Smooth muscle cell (in vitro differentiated cells): ENCODE results near the gene MSI2. TPM values are rescaled to one million over a fixed set of nuclear protein-coding genes. Genes with fewer than 3 reads are reported as not detected.

Experiments
- DNase-seq: peaks from one replicate; lab custom pipeline; 2025; ENCODE audit not compliant: unreplicated experiment; lab: John Stamatoyannopoulos, UW
- H2AFZ ChIP-seq: fragments of 200-600 bp; sonication (generic); 2 replicates; pipeline ENCODE4 v1.6.0; 2016; ENCODE audit warnings: antibody characterized with exemption, low read depth, mild to moderate bottlenecking
- H3F3A ChIP-seq: fragments of 200-600 bp; sonication (generic); 2 replicates; pipeline ENCODE4 v1.6.0; 2017; ENCODE audit warnings: antibody characterized with exemption, low read depth
- H3K27ac ChIP-seq: fragments of 200-600 bp; sonication (generic); 2 replicates; pipeline ENCODE4 v1.5.1; 2016; ENCODE audit warnings: low read depth, mild to moderate bottlenecking
- H3K27me3 ChIP-seq: fragments of 200-600 bp; sonication (generic); 2 replicates; pipeline ENCODE4 v1.6.1; 2016; ENCODE audit warnings: low read depth, mild to moderate bottlenecking
- H3K36me3 ChIP-seq: fragments of 200-600 bp; sonication (generic); 2 replicates; pipeline ENCODE4 v1.5.1; 2016; ENCODE audit warnings: low read depth
- H3K4me1 ChIP-seq: fragments of 200-600 bp; sonication (generic); 2 replicates; pipeline ENCODE4 v1.5.1; 2016; ENCODE audit warnings: low read depth
- H3K4me2 ChIP-seq: fragments of 200-600 bp; sonication (generic); 2 replicates; pipeline ENCODE4 v1.6.0; 2016; ENCODE audit warnings: mild to moderate bottlenecking
- H3K4me3 ChIP-seq: fragments of 200-600 bp; sonication (generic); 2 replicates; pipeline ENCODE4 v1.5.1; 2016; ENCODE audit warnings: mild to moderate bottlenecking
- H3K79me2 ChIP-seq: fragments of 200-600 bp; sonication (generic); 2 replicates; pipeline ENCODE4 v1.6.0; 2016; ENCODE audit warnings: low read depth, mild to moderate bottlenecking
- H3K9ac ChIP-seq: fragments of 200-600 bp; sonication (generic); 2 replicates; pipeline ENCODE4 v1.6.0; 2016; ENCODE audit warnings: low read depth
- H3K9me3 ChIP-seq: fragments of 200-600 bp; sonication (generic); replicated peaks from 2 replicates; pipeline ENCODE4 v1.5.1; 2016; ENCODE audit warnings: low read depth
- H4K20me1 ChIP-seq: fragments of 200-600 bp; sonication (generic); 2 replicates; pipeline ENCODE4 v1.6.0; 2016; ENCODE audit warnings: low read depth
- WGBS: methylation state at CpG from one replicate; pipeline ENCODE4 v1.1.7; 2016; ENCODE audit warnings: low lambda C conversion rate; 5-methylcytosine and 5-hydroxymethylcytosine counted together
- polyA plus RNA-seq: library from polyadenylated mRNA; unstranded; fragments of >200 nt; fragmentation: Nextera tagmentation; extraction: Ambion mirVana; gene quantifications from 2 replicates; pipeline ENCODE4 v1.2.1, GENCODE V29; 2016
- total RNA-seq: library from RNA; depleted of rRNA; stranded (reverse); fragments of >200 nt; gene quantifications from 2 replicates; pipeline ENCODE4 v1.2.3, GENCODE V29; 2014
- TF ChIP-seq, protein P1 (sequence below): fragments of 200-600 bp; sonication (generic); IDR thresholded peaks from 2 replicates; pipeline ENCODE4 v1.5.1; 2017; ENCODE audit warnings: borderline replicate concordance, mild to moderate bottlenecking, antibody characterized with exemption; ENCODE audit not compliant: insufficient read depth, poor library complexity, severe bottlenecking

MSI2 gene
- total and polyA plus RNA-seq, 2 experiments from 2014 or later, result 5.7 to 36.5 TPM

DNA sequence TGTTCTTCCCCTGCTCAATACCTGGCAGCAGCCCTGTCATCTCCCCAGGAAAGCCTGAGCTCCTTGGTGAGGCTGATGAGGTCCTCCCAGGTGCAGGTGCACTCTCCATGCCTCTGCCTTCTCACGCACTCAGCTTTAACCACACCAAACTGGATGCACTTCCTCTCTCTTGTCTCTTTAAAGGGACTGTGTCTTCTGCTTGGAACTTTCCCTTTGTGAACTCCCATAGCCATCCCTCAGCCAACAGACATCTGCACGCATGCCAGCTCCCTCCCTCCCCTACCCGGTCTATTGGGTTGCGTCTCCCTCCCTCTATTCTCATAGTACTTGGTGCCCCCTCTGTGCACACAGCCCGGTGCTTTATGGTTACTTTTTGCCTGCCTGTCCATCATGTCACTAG is 231.2 kb downstream of the MSI2 start:
- H3K36me3 ChIP-seq, result no peaks in the 10 kb centered on the region
- H3K4me2 ChIP-seq, result no peak overlapping the region
- 95% methylated on average over 5 of the region's 5 CpGs for WGBS
- peaks cover under 1% of the 10 kb centered on the region for H3F3A ChIP-seq
- no peaks in the 10 kb centered on the region for H4K20me1 ChIP-seq
- H3K9ac ChIP-seq, result no peak overlapping the region
- no peak overlapping the region for H2AFZ ChIP-seq
- H3K27ac ChIP-seq, result no peak overlapping the region
- H3K79me2 ChIP-seq, result peaks cover 3% of the 10 kb centered on the region
- DNase-seq, result no peak
- TF ChIP-seq, protein P1, sequence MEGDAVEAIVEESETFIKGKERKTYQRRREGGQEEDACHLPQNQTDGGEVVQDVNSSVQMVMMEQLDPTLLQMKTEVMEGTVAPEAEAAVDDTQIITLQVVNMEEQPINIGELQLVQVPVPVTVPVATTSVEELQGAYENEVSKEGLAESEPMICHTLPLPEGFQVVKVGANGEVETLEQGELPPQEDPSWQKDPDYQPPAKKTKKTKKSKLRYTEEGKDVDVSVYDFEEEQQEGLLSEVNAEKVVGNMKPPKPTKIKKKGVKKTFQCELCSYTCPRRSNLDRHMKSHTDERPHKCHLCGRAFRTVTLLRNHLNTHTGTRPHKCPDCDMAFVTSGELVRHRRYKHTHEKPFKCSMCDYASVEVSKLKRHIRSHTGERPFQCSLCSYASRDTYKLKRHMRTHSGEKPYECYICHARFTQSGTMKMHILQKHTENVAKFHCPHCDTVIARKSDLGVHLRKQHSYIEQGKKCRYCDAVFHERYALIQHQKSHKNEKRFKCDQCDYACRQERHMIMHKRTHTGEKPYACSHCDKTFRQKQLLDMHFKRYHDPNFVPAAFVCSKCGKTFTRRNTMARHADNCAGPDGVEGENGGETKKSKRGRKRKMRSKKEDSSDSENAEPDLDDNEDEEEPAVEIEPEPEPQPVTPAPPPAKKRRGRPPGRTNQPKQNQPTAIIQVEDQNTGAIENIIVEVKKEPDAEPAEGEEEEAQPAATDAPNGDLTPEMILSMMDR, result no peak
- no peaks in the 10 kb centered on the region for H3K9me3 ChIP-seq
- H3K4me3 ChIP-seq, result no peak overlapping the region
- H3K27me3 ChIP-seq, result no peaks in the 10 kb centered on the region
- H3K4me1 ChIP-seq, result peaks cover 30% of the 10 kb centered on the region

DNA sequence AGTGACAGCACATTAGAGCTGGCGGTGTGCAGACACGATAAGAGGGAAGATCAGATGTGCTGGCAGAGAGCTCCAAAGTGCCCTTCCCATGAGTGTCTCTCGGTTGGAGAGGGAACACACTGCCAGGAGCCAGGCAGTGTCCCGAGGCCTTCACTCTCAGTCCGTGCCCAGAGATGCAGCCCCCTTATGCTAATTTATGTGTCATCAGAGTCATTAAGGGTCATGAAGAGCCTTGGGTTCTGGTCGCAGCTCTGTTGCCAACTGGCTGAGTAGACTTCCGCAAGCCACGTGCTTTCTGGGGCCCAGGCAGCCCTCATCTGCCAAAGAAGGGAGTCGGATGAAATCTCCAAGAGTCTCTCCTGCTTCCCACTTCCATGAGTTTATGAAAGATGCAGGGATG is 232.5 kb downstream of the MSI2 start:
- H3K27ac ChIP-seq, result no peak overlapping the region
- no peaks in the 10 kb centered on the region for H3K27me3 ChIP-seq
- H3K4me2 ChIP-seq, result no peak overlapping the region
- TF ChIP-seq, protein P1, result no peak
- peaks cover 3% of the 10 kb centered on the region for H3K79me2 ChIP-seq
- H3K9ac ChIP-seq, result no peak overlapping the region
- no peak overlapping the region for H3K4me3 ChIP-seq
- no peaks in the 10 kb centered on the region for H3F3A ChIP-seq
- no peaks in the 10 kb centered on the region for H3K36me3 ChIP-seq
- H2AFZ ChIP-seq, result no peak overlapping the region
- DNase-seq, result no peak
- no peaks in the 10 kb centered on the region for H3K9me3 ChIP-seq
- no peaks in the 10 kb centered on the region for H4K20me1 ChIP-seq
- 90% methylated on average over 9 of the region's 9 CpGs for WGBS
- H3K4me1 ChIP-seq, result peaks cover 26% of the 10 kb centered on the region

DNA sequence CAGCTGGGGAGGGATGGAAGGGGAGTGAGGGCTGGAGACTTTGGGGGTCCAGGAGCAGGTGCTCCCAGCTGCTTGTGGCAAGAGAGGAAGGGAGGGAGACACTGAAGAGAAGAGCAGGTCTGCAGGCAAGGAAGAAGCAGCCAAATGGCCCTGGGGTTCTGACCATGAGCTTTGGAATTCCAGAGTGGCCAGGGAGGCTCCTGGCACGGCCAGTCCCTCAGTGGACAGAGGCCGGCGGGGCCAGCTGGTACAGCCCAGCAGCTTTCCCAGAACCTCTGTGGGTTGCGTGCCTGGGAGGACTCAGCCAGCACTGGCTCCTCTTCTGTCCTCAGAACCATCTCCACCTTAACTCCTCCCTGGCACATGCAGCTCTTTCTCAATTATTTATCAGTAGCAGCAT is 233.0 kb downstream of the MSI2 start:
- WGBS, result 100% methylated on average over 4 of the region's 4 CpGs
- Histone ChIP-seq H2AFZ (no peak overlapping the region), H3K27me3 (no peaks in the 10 kb centered on the region), H3K9me3 (no peaks in the 10 kb centered on the region), H3K4me2 (no peak overlapping the region), H3K79me2 (peaks cover 3% of the 10 kb centered on the region), H3K27ac (no peak overlapping the region), H4K20me1 (no peaks in the 10 kb centered on the region), H3K4me3 (no peak overlapping the region), H3F3A (no peaks in the 10 kb centered on the region), H3K4me1 (peaks cover 26% of the 10 kb centered on the region), H3K36me3 (no peaks in the 10 kb centered on the region), H3K9ac (no peak overlapping the region)
- TF ChIP-seq, protein P1, result no peak
- no peak for DNase-seq

DNA sequence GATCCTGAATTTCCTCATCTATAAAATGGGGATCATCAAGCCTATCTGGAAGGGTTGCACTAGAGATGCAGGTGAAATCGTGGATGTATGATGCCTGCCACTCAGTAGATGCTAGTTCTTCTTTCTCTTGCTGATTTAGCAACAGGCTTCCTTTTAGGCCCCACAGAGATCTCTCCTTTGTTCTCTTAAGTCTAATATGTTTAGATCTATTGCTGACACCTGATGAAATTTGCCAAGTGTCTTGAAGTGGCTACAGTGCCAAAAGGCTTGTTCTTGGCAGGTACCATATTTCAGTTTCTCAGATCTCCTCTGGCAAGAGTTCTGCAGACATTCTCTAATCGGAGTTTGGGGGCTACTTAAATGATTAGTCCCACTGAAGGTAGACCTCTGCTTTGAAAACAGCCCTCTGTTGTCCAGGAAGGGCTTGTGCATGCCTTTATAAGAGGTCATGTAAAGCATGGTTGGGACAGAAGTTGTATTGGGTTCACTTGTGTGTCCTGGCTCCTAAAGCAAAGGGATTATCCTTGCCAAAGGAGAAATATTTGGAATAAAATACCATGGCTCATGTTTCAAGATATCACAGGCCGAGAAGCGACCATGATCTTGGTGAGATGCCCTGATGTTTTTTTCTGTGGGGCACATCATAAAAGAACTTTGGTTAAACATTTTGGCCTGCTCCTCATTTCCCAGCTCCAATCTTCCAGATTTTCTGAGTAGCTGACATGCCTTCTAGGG is 234.0 kb downstream of the MSI2 start:
- Histone ChIP-seq H3F3A (no peaks in the 10 kb centered on the region), H3K36me3 (no peaks in the 10 kb centered on the region), H3K4me3 (no peak overlapping the region), H3K9ac (no peak overlapping the region), H4K20me1 (no peaks in the 10 kb centered on the region), H3K79me2 (peaks cover 3% of the 10 kb centered on the region), H3K27me3 (no peaks in the 10 kb centered on the region), H2AFZ (no peak overlapping the region), H3K27ac (no peak overlapping the region), H3K9me3 (no peaks in the 10 kb centered on the region), H3K4me2 (no peak overlapping the region), H3K4me1 (peaks cover 17% of the 10 kb centered on the region)
- WGBS, result 95% methylated on average over 4 of the region's 4 CpGs
- no peak for DNase-seq
- TF ChIP-seq, protein P1, result no peak
